BE2C (cell line): ENCODE results near the gene TLE4.
A peak's percentile ranks its signal among the peaks of the same experiment; 100 is the strongest.

Source experiments
- DNase-seq: peaks from one replicate; pipeline ENCODE4 v3.0.0-alpha.2; 2020
- H3K27me3 ChIP-seq: fragments of 250-450 bp; sonication (Bioruptor Pico); 2 replicates; pipeline ENCODE4 v1.5.1; 2020; ENCODE audit warnings: mild to moderate bottlenecking
- H3K36me3 ChIP-seq: fragments of 250-450 bp; sonication (Bioruptor Pico); 2 replicates; pipeline ENCODE4 v1.5.1; 2020; ENCODE audit warnings: mild to moderate bottlenecking
- H3K4me1 ChIP-seq: fragments of 250-450 bp; sonication (Bioruptor Pico); 2 replicates; pipeline ENCODE4 v1.5.1; 2020
- H3K4me3 ChIP-seq: 2 replicates; pipeline ENCODE4 v1.5.1; 2011; ENCODE audit warnings: low read depth, low read length
- H3K9me3 ChIP-seq: fragments of 250-450 bp; sonication (Bioruptor Pico); 2 replicates; pipeline ENCODE4 v1.5.1; 2020
- TF ChIP-seq, protein P1 (sequence below): IDR thresholded peaks from 2 replicates; pipeline ENCODE4 v1.5.1; 2012; ENCODE audit warnings: mild to moderate bottlenecking, low read depth, low read length

Gene TLE4

DNA sequence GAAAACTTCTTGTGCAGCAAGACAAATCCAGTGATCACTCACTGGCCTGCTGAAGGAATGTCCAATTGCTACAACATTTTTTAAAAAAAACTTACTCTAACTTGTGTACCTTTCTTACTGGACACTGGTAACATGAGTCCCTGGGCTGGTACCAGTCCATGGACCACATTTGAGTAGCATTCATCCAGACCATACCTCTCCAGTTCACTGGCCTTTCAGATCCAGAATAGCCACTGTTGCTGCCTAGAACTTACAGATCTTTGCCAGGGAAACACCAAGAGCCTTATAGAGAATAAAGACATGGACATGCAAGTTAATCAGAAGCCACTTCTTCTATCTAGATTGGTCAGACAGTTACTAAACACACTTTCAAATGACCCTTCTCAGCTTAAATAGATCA, 185.3 kb downstream of the TLE4 start:
- Histone ChIP-seq H3K27me3 (no peaks in the 10 kb centered on the region), H3K9me3 (no peaks in the 10 kb centered on the region), H3K4me1 (peaks cover 9% of the 10 kb centered on the region; the same call in 1 of the 2 replicates), H3K4me3 (no peak overlapping the region), H3K36me3 (no peaks in the 10 kb centered on the region)
- DNase-seq = no peak
- TF ChIP-seq, protein P1, sequence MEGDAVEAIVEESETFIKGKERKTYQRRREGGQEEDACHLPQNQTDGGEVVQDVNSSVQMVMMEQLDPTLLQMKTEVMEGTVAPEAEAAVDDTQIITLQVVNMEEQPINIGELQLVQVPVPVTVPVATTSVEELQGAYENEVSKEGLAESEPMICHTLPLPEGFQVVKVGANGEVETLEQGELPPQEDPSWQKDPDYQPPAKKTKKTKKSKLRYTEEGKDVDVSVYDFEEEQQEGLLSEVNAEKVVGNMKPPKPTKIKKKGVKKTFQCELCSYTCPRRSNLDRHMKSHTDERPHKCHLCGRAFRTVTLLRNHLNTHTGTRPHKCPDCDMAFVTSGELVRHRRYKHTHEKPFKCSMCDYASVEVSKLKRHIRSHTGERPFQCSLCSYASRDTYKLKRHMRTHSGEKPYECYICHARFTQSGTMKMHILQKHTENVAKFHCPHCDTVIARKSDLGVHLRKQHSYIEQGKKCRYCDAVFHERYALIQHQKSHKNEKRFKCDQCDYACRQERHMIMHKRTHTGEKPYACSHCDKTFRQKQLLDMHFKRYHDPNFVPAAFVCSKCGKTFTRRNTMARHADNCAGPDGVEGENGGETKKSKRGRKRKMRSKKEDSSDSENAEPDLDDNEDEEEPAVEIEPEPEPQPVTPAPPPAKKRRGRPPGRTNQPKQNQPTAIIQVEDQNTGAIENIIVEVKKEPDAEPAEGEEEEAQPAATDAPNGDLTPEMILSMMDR = no peak

DNA sequence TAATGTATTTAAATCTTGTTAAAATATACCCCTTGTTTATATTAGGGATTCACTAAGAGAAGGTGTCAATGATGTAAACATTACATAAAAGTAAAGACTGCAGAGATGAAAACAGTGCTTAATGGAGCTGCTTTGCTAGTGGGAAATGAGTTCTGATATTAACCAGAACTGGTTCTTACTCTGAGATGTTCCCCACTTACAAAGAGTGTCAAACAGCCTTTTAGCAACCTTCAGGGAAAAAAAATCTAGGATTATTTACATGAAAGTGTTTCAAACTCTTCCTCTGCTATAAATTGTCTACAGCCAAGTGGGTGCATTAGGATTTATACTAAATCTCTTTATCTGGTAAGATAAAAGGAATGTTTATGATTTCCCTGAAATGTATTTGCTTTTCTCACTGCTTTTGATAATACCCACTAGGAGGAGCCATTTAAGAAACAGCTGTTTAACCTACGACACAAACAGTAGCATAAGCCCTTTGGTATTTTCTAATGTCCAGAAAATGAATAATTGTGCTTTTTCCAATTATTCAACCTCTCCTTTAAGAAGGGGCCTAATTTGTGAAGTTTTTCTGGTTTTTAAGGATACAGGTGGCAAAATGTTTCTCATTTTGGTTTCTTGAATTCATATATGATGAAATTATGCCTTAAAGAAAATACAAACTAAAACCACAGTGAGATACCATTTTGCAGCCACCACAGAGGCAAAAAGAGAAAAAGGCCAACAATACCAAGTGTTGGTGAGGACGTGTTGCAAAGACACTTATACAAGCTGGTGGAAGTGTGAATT, 186.3 kb downstream of the TLE4 start:
- H3K36me3 ChIP-seq = no peaks in the 10 kb centered on the region
- DNase-seq = no peak
- TF ChIP-seq, protein P1 = peak; percentile 64
- no peaks in the 10 kb centered on the region for H3K27me3 ChIP-seq
- H3K4me3 ChIP-seq = no peak overlapping the region
- H3K9me3 ChIP-seq = no peaks in the 10 kb centered on the region
- H3K4me1 ChIP-seq = peaks cover 9% of the 10 kb centered on the region; the same call in 1 of the 2 replicates

DNA sequence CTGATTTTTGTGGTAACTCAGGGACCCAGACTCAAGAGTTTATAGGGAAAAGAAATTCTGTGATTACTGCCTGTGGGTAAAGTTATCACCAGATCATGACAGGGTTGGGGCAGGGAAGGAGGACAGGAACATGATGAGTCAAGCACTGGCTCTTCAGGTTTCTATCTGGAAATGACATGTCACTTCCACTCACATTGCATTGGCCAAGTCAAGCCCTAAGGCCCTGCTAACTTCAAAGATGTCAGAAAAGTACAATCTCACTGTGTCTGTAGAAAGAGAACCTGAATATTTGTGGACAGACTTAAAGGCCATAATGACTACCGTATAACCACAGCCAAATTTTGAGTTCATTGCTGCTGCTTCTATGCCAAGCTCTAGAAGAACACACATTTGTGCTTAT, 187.7 kb downstream of the TLE4 start:
- no peaks in the 10 kb centered on the region for H3K36me3 ChIP-seq
- no peak for DNase-seq
- TF ChIP-seq, protein P1 = no peak
- H3K4me1 ChIP-seq = peaks cover 12% of the 10 kb centered on the region
- no peak overlapping the region for H3K4me3 ChIP-seq
- H3K27me3 ChIP-seq = no peaks in the 10 kb centered on the region
- no peaks in the 10 kb centered on the region for H3K9me3 ChIP-seq

DNA sequence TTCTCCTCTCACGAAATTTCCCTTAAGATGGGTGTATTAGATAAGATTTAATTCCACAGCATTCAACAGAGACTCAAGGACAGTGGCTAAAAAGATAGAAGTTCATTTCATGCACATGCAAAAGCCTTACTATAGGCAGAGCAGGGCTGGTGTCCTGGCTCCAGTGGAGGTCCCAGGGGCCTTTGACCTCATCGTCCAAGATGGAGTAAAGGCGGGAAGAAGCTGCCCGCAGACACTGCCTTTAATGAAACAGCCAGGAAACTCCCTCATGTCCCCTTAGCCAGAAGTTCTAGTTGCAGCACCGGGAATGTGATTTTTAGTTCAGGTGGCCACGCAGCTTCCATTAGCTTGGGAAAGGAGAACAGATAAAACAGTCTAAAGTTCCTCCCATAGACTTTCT, 190.3 kb downstream of the TLE4 start:
- Histone ChIP-seq H3K4me3 (no peak overlapping the region), H3K9me3 (no peaks in the 10 kb centered on the region), H3K4me1 (peaks cover 8% of the 10 kb centered on the region), H3K27me3 (no peaks in the 10 kb centered on the region), H3K36me3 (no peaks in the 10 kb centered on the region)
- TF ChIP-seq, protein P1 = no peak
- no peak for DNase-seq

DNA sequence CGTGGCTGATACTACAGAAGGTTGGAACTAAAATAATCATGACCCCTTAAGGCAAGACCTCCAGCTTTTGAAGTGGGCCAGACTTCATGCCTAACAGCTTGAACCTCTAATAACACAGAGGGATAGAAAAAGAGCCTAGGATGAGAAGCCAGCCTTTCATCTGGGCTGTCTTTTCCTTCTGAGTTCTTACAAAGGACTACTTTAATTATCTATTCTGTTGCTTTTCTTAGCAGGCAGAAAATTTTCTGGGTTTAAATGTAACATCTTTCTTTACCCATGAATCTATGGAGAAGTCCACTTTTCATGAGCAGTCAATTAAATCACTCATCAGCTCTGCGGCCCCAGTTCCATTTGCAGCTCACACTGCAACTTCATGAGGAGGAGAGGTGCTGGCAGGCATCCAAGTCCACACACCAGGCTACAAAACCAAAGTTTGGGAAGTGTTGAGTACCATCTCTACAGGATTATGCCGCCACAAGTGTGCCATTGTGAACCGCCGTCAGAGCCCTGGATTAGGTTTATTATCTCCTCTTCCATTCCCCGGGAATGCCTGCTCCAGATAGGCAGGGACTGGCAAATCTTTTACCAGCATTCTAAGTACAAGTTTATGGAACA, 192.0 kb downstream of the TLE4 start:
- Histone ChIP-seq H3K4me1 (peaks cover 3% of the 10 kb centered on the region), H3K9me3 (no peaks in the 10 kb centered on the region), H3K36me3 (no peaks in the 10 kb centered on the region), H3K4me3 (no peak overlapping the region), H3K27me3 (no peaks in the 10 kb centered on the region)
- TF ChIP-seq, protein P1 = no peak
- DNase-seq = peak; percentile 43

DNA sequence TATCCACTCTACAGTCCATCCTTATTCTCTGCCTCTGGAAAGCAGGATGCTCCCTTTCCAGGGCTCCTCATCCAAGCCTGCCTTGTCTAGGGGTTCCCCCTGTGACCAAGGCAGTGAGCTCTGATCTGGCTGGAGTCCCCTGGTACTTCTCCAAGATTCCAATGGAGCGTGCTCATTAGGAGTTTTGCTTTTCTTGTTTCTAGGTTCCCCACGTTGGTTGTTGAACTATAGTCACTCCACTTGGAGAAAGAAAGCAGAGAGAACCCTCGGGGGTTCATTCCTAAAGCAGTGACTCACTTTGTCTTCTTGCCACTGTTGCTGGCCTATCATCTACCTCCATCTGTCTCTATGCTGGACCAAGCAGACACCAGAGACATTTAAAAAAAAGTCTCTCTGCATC, 192.6 kb downstream of the TLE4 start:
- Histone ChIP-seq H3K4me1 (peaks cover 3% of the 10 kb centered on the region), H3K4me3 (no peak overlapping the region), H3K27me3 (no peaks in the 10 kb centered on the region), H3K9me3 (no peaks in the 10 kb centered on the region), H3K36me3 (no peaks in the 10 kb centered on the region)
- TF ChIP-seq, protein P1 = no peak
- DNase-seq = no peak
